H1 (cell line): Measurements from ENCODE around the gene IL21. TPM values are rescaled to one million over a fixed set of nuclear protein-coding genes. Genes with fewer than 3 reads are reported as not detected.
A peak's percentile ranks its signal among the peaks of the same experiment; 100 is the strongest.

Experiments used
- CTCF ChIA-PET: fragments of 300-600 bp; sonication (Branson Sonifier 250); formaldehyde crosslinking; loops from one replicate; lab custom pipeline; 2021; ENCODE audit not compliant: partially characterized antibody; lab: Charles Lee
- POLR2A ChIA-PET: fragments of 300-600 bp; sonication (Branson Sonifier 250); formaldehyde crosslinking; loops from one replicate; lab custom pipeline; 2021; ENCODE audit warnings: inconsistent platforms; ENCODE audit not compliant: partially characterized antibody; lab: Charles Lee
- DNase-seq, 2 experiments: peaks; one replicate each; pipeline versions ENCODE4 v3.0.0 to v3.0.0-alpha.2; 2010 to 2022; ENCODE audit warnings: low spot score in 2 of 2, low read depth in 1 of 2, mixed read lengths in 1 of 2
- FAIRE-seq: peaks from 2 replicates; lab custom pipeline; 2011; peaks lifted over from hg19 to GRCh38; lab: Jason Lieb, UNC
- H2AFZ ChIP-seq: 2 replicates; pipeline ENCODE4 v1.8.1; 2012; ENCODE audit warnings: low read length, inconsistent platforms
- H2AK5ac ChIP-seq: 2 replicates; pipeline ENCODE4 v1.6.1; 2013; ENCODE audit warnings: low read depth, low read length
- H2BK120ac ChIP-seq: replicated peaks from 2 replicates; pipeline ENCODE3; 2013; ENCODE audit warnings: low read depth, low read length, inconsistent platforms
- H2BK12ac ChIP-seq: 2 replicates; pipeline ENCODE4 v1.6.1; 2013; ENCODE audit warnings: low read depth, low read length
- H2BK15ac ChIP-seq: 2 replicates; pipeline ENCODE4 v1.6.1; 2013; ENCODE audit warnings: low read length
- H2BK20ac ChIP-seq: 2 replicates; pipeline ENCODE4 v1.6.1; 2013; ENCODE audit warnings: low read length
- H2BK5ac ChIP-seq: 2 replicates; pipeline ENCODE4 v1.6.1; 2013; ENCODE audit warnings: low read depth, low read length
- H3K14ac ChIP-seq: 2 replicates; pipeline ENCODE4 v1.6.1; 2013; ENCODE audit warnings: inconsistent platforms; ENCODE audit not compliant: insufficient read length
- H3K18ac ChIP-seq: 2 replicates; pipeline ENCODE4 v1.6.1; 2013; ENCODE audit warnings: low read length; ENCODE audit errors: extremely low read depth
- H3K23ac ChIP-seq: 2 replicates; pipeline ENCODE4 v1.6.1; 2013; ENCODE audit warnings: inconsistent platforms; ENCODE audit not compliant: insufficient read length
- H3K23me2 ChIP-seq: 2 replicates; pipeline ENCODE4 v1.6.1; 2013; ENCODE audit warnings: low read depth, low read length
- H3K27ac ChIP-seq: 2 replicates; pipeline ENCODE4 v1.6.1; 2011; ENCODE audit warnings: low read depth, low read length, inconsistent platforms
- H3K27me3 ChIP-seq, 4 experiments: replicated peaks in 1 of 4; 1 replicate in 1 of 4; 2 replicates in 3 of 4; pipeline versions ENCODE4 v1.6.1 to v1.8.1; 2011 to 2013; ENCODE audit warnings: low read length in 3 of 4, mild to moderate bottlenecking in 3 of 4, inconsistent platforms in 2 of 4, mixed read lengths in 2 of 4, moderate library complexity in 1 of 4; ENCODE audit not compliant: control insufficient read depth in 3 of 4, insufficient read depth in 3 of 4; ENCODE audit errors: extremely low read depth in 1 of 4
- H3K36me3 ChIP-seq, 4 experiments: 2 replicates each; pipeline versions ENCODE4 v1.6.1 to v1.8.1; 2011 to 2013; ENCODE audit warnings: mild to moderate bottlenecking in 4 of 4, low read length in 3 of 4, moderate library complexity in 2 of 4, control low read depth in 1 of 4, inconsistent platforms in 1 of 4; ENCODE audit not compliant: insufficient read depth in 4 of 4, control insufficient read depth in 2 of 4
- H3K4ac ChIP-seq: replicated peaks from 2 replicates; pipeline ENCODE3; 2013; ENCODE audit warnings: low read length, low read depth, mixed read lengths, inconsistent platforms; ENCODE audit not compliant: insufficient read length
- H3K4me1 ChIP-seq, 4 experiments: replicated peaks in 1 of 4; 1 replicate in 1 of 4; 2 replicates in 3 of 4; pipeline versions ENCODE4 v1.6.1 to v1.8.1; 2011 to 2013; ENCODE audit warnings: low read length in 3 of 4, inconsistent platforms in 2 of 4, mixed read lengths in 1 of 4; ENCODE audit not compliant: insufficient read depth in 4 of 4, control insufficient read depth in 3 of 4
- H3K4me2 ChIP-seq, 2 experiments: 2 replicates each; pipeline versions ENCODE4 v1.6.1 to v1.8.1; 2011 to 2013; ENCODE audit warnings: low read depth in 2 of 2, low read length in 2 of 2, control low read depth in 1 of 2, inconsistent platforms in 1 of 2, mild to moderate bottlenecking in 1 of 2; ENCODE audit not compliant: insufficient read depth in 1 of 2
- H3K4me3 ChIP-seq, 4 experiments: fragments of 200-600, 300-600 bp in 1 of 4; sonication (generic), shearing (Covaris generic), sonication (Bioruptor Twin) in 1 of 4; 2 replicates each; pipeline versions ENCODE4 v1.5.1 to v1.8.1; 2011 to 2016; ENCODE audit warnings: low read length in 4 of 4, low read depth in 3 of 4, control low read depth in 2 of 4, inconsistent platforms in 2 of 4, mild to moderate bottlenecking in 2 of 4, mixed read lengths in 1 of 4, moderate library complexity in 1 of 4; ENCODE audit not compliant: insufficient read depth in 2 of 4; ENCODE audit errors: extremely low read depth in 1 of 4
- H3K56ac ChIP-seq: replicated peaks from 2 replicates; pipeline ENCODE3; 2013; ENCODE audit warnings: low read depth, mild to moderate bottlenecking, mixed read lengths, low read length, inconsistent platforms; ENCODE audit not compliant: insufficient read length
- H3K79me1 ChIP-seq: 2 replicates; pipeline ENCODE4 v1.6.1; 2013; ENCODE audit warnings: low read depth, low read length, control low read depth
- H3K79me2 ChIP-seq, 2 experiments: 2 replicates each; pipeline versions ENCODE4 v1.6.1 to v1.8.1; 2012 to 2013; ENCODE audit warnings: low read length in 2 of 2, mild to moderate bottlenecking in 2 of 2, inconsistent platforms in 1 of 2; ENCODE audit not compliant: insufficient read depth in 2 of 2, control insufficient read depth in 1 of 2
- H3K9ac ChIP-seq, 4 experiments: replicated peaks in 1 of 4; 1 replicate in 1 of 4; 2 replicates in 3 of 4; pipeline versions ENCODE4 v1.6.1 to v1.8.1; 2011 to 2013; ENCODE audit warnings: low read depth in 3 of 4, low read length in 3 of 4, control low read depth in 2 of 4, mild to moderate bottlenecking in 2 of 4, moderate library complexity in 2 of 4, inconsistent platforms in 1 of 4; ENCODE audit errors: extremely low read depth in 1 of 4
- H3K9me3 ChIP-seq, 2 experiments: 2 replicates each; pipeline versions ENCODE4 v1.6.1 to v1.8.1; 2012 to 2013; ENCODE audit warnings: mild to moderate bottlenecking in 2 of 2, moderate library complexity in 2 of 2, control low read depth in 1 of 2, inconsistent platforms in 1 of 2, low read depth in 1 of 2, low read length in 1 of 2, mixed read lengths in 1 of 2; ENCODE audit not compliant: insufficient read depth in 2 of 2
- H4K20me1 ChIP-seq, 2 experiments: replicated peaks in 1 of 2; 2 replicates each; pipeline versions ENCODE3 to v1.8.1; 2011 to 2013; ENCODE audit warnings: inconsistent platforms in 2 of 2, low read length in 2 of 2, mild to moderate bottlenecking in 1 of 2; ENCODE audit not compliant: insufficient read depth in 2 of 2, control insufficient read depth in 1 of 2
- H4K5ac ChIP-seq: 2 replicates; pipeline ENCODE4 v1.6.1; 2013; ENCODE audit warnings: low read length, low read depth, mixed read lengths, inconsistent platforms; ENCODE audit not compliant: insufficient read length
- H4K8ac ChIP-seq: 2 replicates; pipeline ENCODE4 v1.8.0; 2013; ENCODE audit warnings: mild to moderate bottlenecking, moderate library complexity, low read length, inconsistent platforms; ENCODE audit not compliant: insufficient read depth; ENCODE audit errors: extremely low read depth
- H4K91ac ChIP-seq: replicated peaks from 2 replicates; pipeline ENCODE3; 2013; ENCODE audit warnings: low read length, mixed read lengths, inconsistent platforms; ENCODE audit not compliant: insufficient read length
- CTCF ChIP-seq, 3 experiments: IDR thresholded peaks; 1 replicate in 2 of 3; 2 replicates in 1 of 3; pipeline versions ENCODE4 v1.5.1 to v1.6.1; 2011; ENCODE audit warnings: low read length in 3 of 3, mild to moderate bottlenecking in 3 of 3, inconsistent platforms in 2 of 3, low read depth in 1 of 3, moderate library complexity in 1 of 3; ENCODE audit not compliant: insufficient read depth in 1 of 3; ENCODE audit errors: control extremely low read depth in 1 of 3
- NANOG ChIP-seq: IDR thresholded peaks from 2 replicates; pipeline ENCODE4 v1.6.1; 2011; ENCODE audit warnings: low read length, low read depth, mild to moderate bottlenecking, inconsistent platforms; ENCODE audit not compliant: insufficient read depth, poor library complexity, severe bottlenecking
- RAD21 ChIP-seq, 2 experiments: IDR thresholded peaks in 1 of 2; conservative IDR thresholded peaks in 1 of 2; 2 replicates each; pipeline ENCODE4 v1.6.1; 2011; ENCODE audit warnings: low read depth in 2 of 2, low read length in 2 of 2, improper control_type of control experiment in 1 of 2, inconsistent platforms in 1 of 2, mild to moderate bottlenecking in 1 of 2, moderate library complexity in 1 of 2
- YY1 ChIP-seq: IDR thresholded peaks from 2 replicates; pipeline ENCODE4 v1.6.1; 2011; ENCODE audit warnings: low read depth, mild to moderate bottlenecking, low read length
- WGBS, 2 experiments: shearing (Covaris generic) in 1 of 2; methylation state at CpG; one replicate each; pipeline versions ENCODE4 v1.1.6 to v1.1.7; 2013 to 2015; ENCODE audit warnings: low lambda C conversion rate in 2 of 2, mixed read lengths in 2 of 2, inconsistent platforms in 1 of 2, low coverage in 1 of 2, missing lambda C conversion rate in 1 of 2; ENCODE audit not compliant: insufficient replicate concordance in 2 of 2, insufficient coverage in 1 of 2, insufficient read length in 1 of 2; ENCODE audit errors: extremely low coverage in 1 of 2, missing lambda C conversion rate in 1 of 2; 5-methylcytosine and 5-hydroxymethylcytosine counted together
- polyA plus RNA-seq, 7 experiments: library from polyadenylated mRNA; depleted of rRNA in 3 of 7; stranded (reverse) in 5 of 7; unstranded in 2 of 7; fragments of >200 nt in 5 of 7; fragments of 200-250 nt in 2 of 7; gene quantifications; 1 replicate in 5 of 7; 2 replicates in 1 of 7; 4 replicates in 1 of 7; pipeline versions ENCODE4 v1.2.1 to v1.2.3, GENCODE V29; 2011 to 2013; ENCODE audit warnings: missing spikeins in 2 of 7, mixed read lengths in 2 of 7
- total RNA-seq: library from RNA; stranded (reverse); fragmentation: NEBNext Ultra II Directional; extraction: Animal tissue kit (Norgen Biotek cat#: 25700); gene quantifications from 2 replicates; pipeline ENCODE4 v1.2.1, GENCODE V29; 2021

The IL21 gene
- total and polyA plus RNA-seq, 2 of the 8 experiments (the other 6 are each of a cell fraction or from before 2014, with no cell fraction given): not detected

- Histone ChIP-seq H3K56ac (no peak overlapping the region), H4K91ac (peak overlapping the region; percentile 25), H2BK5ac (peak overlapping the region; percentile 68; the same call in 1 of the 2 replicates), H2BK20ac (no peak overlapping the region), H2AK5ac (no peak overlapping the region), H2AFZ (peak overlapping the region; percentile 83; the same call in 1 of the 2 replicates), H3K4me1 (peaks cover 2 to 13% (median 7%) of the 10 kb centered on the region in 4 experiments; a peak in 4 of 7 replicates), H4K5ac (no peak overlapping the region), H3K4me2 (no peak overlapping the region), H2BK12ac (no peak overlapping the region), H4K8ac (no peak overlapping the region), H2BK15ac (no peak overlapping the region), H3K36me3 (no peaks in the 10 kb centered on the region), H4K20me1 (no peaks in the 10 kb centered on the region), H2BK120ac (no peak overlapping the region), H3K27me3 (no peaks in the 10 kb centered on the region), H3K79me1 (no peaks in the 10 kb centered on the region), H3K18ac (no peak overlapping the region), H3K9me3 (no peaks in the 10 kb centered on the region), H3K79me2 (no peaks in the 10 kb centered on the region), H3K4me3 (no peak overlapping the region), H3K14ac (no peak overlapping the region), H3K9ac (no peak overlapping the region), H3K23me2 (no peaks in the 10 kb centered on the region; the same call in 1 of the 2 replicates), H3K23ac (no peak overlapping the region), H3K4ac (no peak overlapping the region), H3K27ac (no peak overlapping the region)
- 69% methylated on average over 13 of the region's 13 CpGs; no CpG with 5 or more reads in 1 of the 2 experiments for WGBS, 2 experiments
- peak; percentile 35; the same call in 1 of the 2 replicates for TF ChIP-seq YY1
- TF ChIP-seq CTCF (IDR thresholded peaks at IDR 0.05; ENCODE audit: control extremely low read depth in 1 of 3, insufficient read depth in 1 of 3, low read depth in 1 of 3, low read length in 3 of 3): peak in 2 of 3 experiments; percentile 38 to 39; a peak in 2 of 4 replicates
- TF ChIP-seq RAD21 (IDR thresholded peaks at IDR 0.05 in 1 of 2, conservative IDR thresholded peaks at IDR 0.05 in 1 of 2; ENCODE audit: low read depth in 2 of 2, low read length in 2 of 2): peak; percentile 67 to 75
- no peak for TF ChIP-seq NANOG
- CTCF ChIA-PET: interaction anchor here (0.6 to 4.3 kb wide), 37 partner anchors 9 to 702 kb away, joined by 3 to 36 read pairs (median 4); partner anchors contain the start of gene BBS12
- peak; percentile 76 for FAIRE-seq
- DNase-seq: no peak
- POLR2A ChIA-PET: no interaction called here
Observed at GRCh38 chr4:122602277-122603142, 18.4 kb downstream of the IL21 start.
